Caco-2 (cell line): ENCODE data around the gene SLC34A3. TPM values are rescaled to one million over a fixed set of nuclear protein-coding genes. Genes with fewer than 3 reads are reported as not detected.
A peak's percentile ranks its signal among the peaks of the same experiment; 100 is the strongest.

Experiments
- BruUV-seq: library from RNA; stranded (reverse); fragments of 400-500 nt; replicated peaks from 2 replicates; lab custom pipeline; 2021; lab: Mats Ljungman, UMichigan
- CTCF ChIA-PET: fragments of 300-600 bp; sonication (Branson Sonifier 250); formaldehyde crosslinking; loops from one replicate; lab custom pipeline; 2022; ENCODE audit warnings: antibody characterized with exemption; lab: Charles Lee
- POLR2A ChIA-PET: fragments of 300-600 bp; sonication (Branson Sonifier 250); formaldehyde crosslinking; loops from one replicate; lab custom pipeline; 2022; ENCODE audit warnings: antibody characterized with exemption; lab: Charles Lee
- DNase-seq, 2 experiments: peaks; one replicate each; pipeline versions ENCODE4 v3.0.0 to v3.0.0-alpha.2; 2020 to 2022
- H3K27me3 ChIP-seq: replicated peaks from 2 replicates; pipeline ENCODE4 v1.6.0; 2011; ENCODE audit warnings: low read length; ENCODE audit not compliant: control insufficient read depth, insufficient read depth
- H3K36me3 ChIP-seq: 2 replicates; pipeline ENCODE4 v1.5.1; 2011; ENCODE audit warnings: low read length; ENCODE audit not compliant: control insufficient read depth, insufficient read depth
- H3K4me1 ChIP-seq: fragments of 250-450 bp; sonication (Bioruptor Pico); 2 replicates; pipeline ENCODE4 v1.5.1; 2020; ENCODE audit warnings: mild to moderate bottlenecking
- H3K4me3 ChIP-seq: 2 replicates; pipeline ENCODE4 v1.5.1; 2011; ENCODE audit warnings: low read depth, mild to moderate bottlenecking, control low read depth, low read length
- H3K9me3 ChIP-seq: fragments of 250-450 bp; sonication (Bioruptor Pico); 2 replicates; pipeline ENCODE4 v1.5.1; 2020; ENCODE audit warnings: mild to moderate bottlenecking, moderate library complexity
- H3K27ac Mint-ChIP-seq: one replicate; pipeline ENCODE4 v1.8.0; 2022; ENCODE audit warnings: mixed read lengths; ENCODE audit not compliant: unreplicated experiment
- H3K27me3 Mint-ChIP-seq: one replicate; pipeline ENCODE4 v1.8.0; 2022; ENCODE audit warnings: mixed read lengths; ENCODE audit not compliant: insufficient read depth, unreplicated experiment
- H3K36me3 Mint-ChIP-seq: one replicate; pipeline ENCODE4 v1.8.0; 2022; ENCODE audit warnings: mild to moderate bottlenecking, mixed read lengths; ENCODE audit not compliant: insufficient read depth, unreplicated experiment
- H3K4me1 Mint-ChIP-seq: one replicate; pipeline ENCODE4 v1.8.0; 2022; ENCODE audit warnings: low read depth, mixed read lengths; ENCODE audit not compliant: unreplicated experiment
- H3K4me3 Mint-ChIP-seq: one replicate; pipeline ENCODE4 v1.8.0; 2022; ENCODE audit warnings: mild to moderate bottlenecking, moderate library complexity, mixed read lengths; ENCODE audit not compliant: unreplicated experiment
- H3K9me3 Mint-ChIP-seq: one replicate; pipeline ENCODE4 v1.8.0; 2022; ENCODE audit warnings: mixed read lengths; ENCODE audit not compliant: unreplicated experiment
- CTCF ChIP-seq, 2 experiments: fragments of 200-600 bp in 1 of 2; IDR thresholded peaks; 1 replicate in 1 of 2; 2 replicates in 1 of 2; pipeline versions ENCODE4 v1.5.1 to v1.8.0; 2011 to 2022; ENCODE audit warnings: antibody characterized with exemption in 1 of 2, control low read depth in 1 of 2, inconsistent platforms in 1 of 2, low read depth in 1 of 2, low read length in 1 of 2, mild to moderate bottlenecking in 1 of 2, moderate library complexity in 1 of 2; ENCODE audit not compliant: insufficient read depth in 1 of 2, severe bottlenecking in 1 of 2, unreplicated experiment in 1 of 2
- intact Hi-C: fragments of 100-400 bp; cut with micrococcal nuclease; formaldehyde crosslinking; loops from one replicate; pipeline ENCODE4 v1.10.0; 2022; ENCODE audit not compliant: unreplicated experiment
- total RNA-seq: library from RNA; stranded (reverse); gene quantifications from 2 replicates; pipeline ENCODE4 v1.2.3, GENCODE V29; 2022

The SLC34A3 gene
- total RNA-seq, 1 experiment from 2014 or later, result not detected

GRCh38 chr9:137225699-137226331, 4.9 kb upstream of the SLC34A3 start:
- BruUV-seq, result no TSS peak
- intact Hi-C loops, result loop anchor here (2.0 kb wide), 3 partner anchors 37 to 109 kb away; partner anchors contain the start of genes ANAPC2 and SSNA1
- Mint-ChIP-seq H3K36me3 (peaks cover 11% of the 10 kb centered on the region), H3K27me3 (no peaks in the 10 kb centered on the region), H3K4me1 (peaks cover 13% of the 10 kb centered on the region), H3K9me3 (no peaks in the 10 kb centered on the region), H3K4me3 (no peak overlapping the region), H3K27ac (peak overlapping the region; percentile 64)
- ChIA-PET POLR2A (no interaction called here), CTCF (interaction anchor here (1.3 to 2.4 kb wide), 2 partner anchors 25 to 49 kb away, joined by 3 to 6 read pairs; partner anchors contain the start of gene TPRN)
- Histone ChIP-seq H3K36me3 (no peaks in the 10 kb centered on the region), H3K4me1 (peaks cover 33% of the 10 kb centered on the region), H3K9me3 (no peaks in the 10 kb centered on the region), H3K4me3 (no peak overlapping the region), H3K27me3 (no peaks in the 10 kb centered on the region)
- no peak for DNase-seq
- TF ChIP-seq CTCF (IDR thresholded peaks at IDR 0.05; ENCODE audit: insufficient read depth in 1 of 2, low read depth in 1 of 2, low read length in 1 of 2, severe bottlenecking in 1 of 2, unreplicated experiment in 1 of 2), result no peak

DNA sequence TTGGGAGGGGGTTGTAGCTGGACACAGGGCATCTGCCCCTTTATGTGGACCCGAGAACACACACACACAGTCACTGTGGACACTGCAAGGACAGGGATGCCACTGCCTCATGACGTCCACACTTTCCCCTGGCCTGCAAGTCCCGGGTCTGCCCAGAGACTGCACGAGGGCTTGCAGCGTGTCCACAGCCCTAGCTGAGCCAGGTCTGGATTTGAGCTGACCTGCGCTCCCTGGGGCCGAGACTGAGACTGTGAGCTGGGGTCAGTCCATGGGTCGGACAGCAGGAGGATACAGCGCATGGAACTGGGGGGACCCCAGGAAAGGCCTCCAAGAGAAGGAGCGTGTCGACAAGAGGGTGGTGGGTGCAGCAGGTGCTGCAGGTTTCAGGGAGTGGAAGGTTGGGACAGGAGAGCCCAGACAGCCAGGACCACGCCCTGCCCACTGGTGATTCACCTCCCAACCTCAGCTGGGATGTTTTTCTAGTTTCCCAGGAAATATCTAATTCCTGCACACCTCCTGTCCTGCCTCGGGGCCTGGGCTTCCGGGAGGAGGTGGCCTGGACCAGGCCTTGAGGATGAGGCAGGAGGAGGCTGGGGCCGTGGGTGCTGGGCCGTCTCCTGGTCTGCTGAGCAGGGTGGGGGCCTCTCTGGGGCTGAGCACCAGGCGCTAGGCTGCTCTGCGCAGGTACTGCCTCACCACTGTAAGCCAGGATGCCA, 4.2 kb upstream of the SLC34A3 start:
- H3K36me3 Mint-ChIP-seq, result peaks cover 11% of the 10 kb centered on the region
- no peak for DNase-seq
- H3K4me1 Mint-ChIP-seq, result peaks cover 13% of the 10 kb centered on the region
- Histone ChIP-seq H3K36me3 (no peaks in the 10 kb centered on the region), H3K27me3 (no peaks in the 10 kb centered on the region), H3K4me1 (peaks cover 38% of the 10 kb centered on the region), H3K9me3 (no peaks in the 10 kb centered on the region), H3K4me3 (no peak overlapping the region)
- H3K4me3 Mint-ChIP-seq, result no peak overlapping the region
- POLR2A ChIA-PET, result interaction anchor here (0.8 kb wide), 1 partner anchor 37 kb away, joined by 3 read pairs; no protein-coding TSS in a partner anchor
- CTCF ChIA-PET, result interaction anchor here (1.3 to 2.4 kb wide), 8 partner anchors 10 to 64 kb away, joined by 3 to 20 read pairs (median 6); partner anchors contain the start of genes ANAPC2, LRRC26, SSNA1 and TPRN
- H3K9me3 Mint-ChIP-seq, result no peaks in the 10 kb centered on the region
- BruUV-seq, result no TSS peak
- TF ChIP-seq CTCF (IDR thresholded peaks at IDR 0.05; ENCODE audit: insufficient read depth in 1 of 2, low read depth in 1 of 2, low read length in 1 of 2, severe bottlenecking in 1 of 2, unreplicated experiment in 1 of 2), result no peak
- H3K27ac Mint-ChIP-seq, result peak overlapping the region; percentile 64
- H3K27me3 Mint-ChIP-seq, result no peaks in the 10 kb centered on the region
- intact Hi-C loops, result loop anchor here (1.0 to 2.0 kb wide), 4 partner anchors 10 to 110 kb away; partner anchors contain the start of genes ANAPC2 and SSNA1
